ENCODE measurements around the gene ZBTB7C. TPM values are rescaled to one million over a fixed set of nuclear protein-coding genes. Genes with fewer than 3 reads are reported as not detected.

Gene ZBTB7C
- total RNA-seq, 1 donor from 2014 or later, result 0.57 TPM

DNA sequence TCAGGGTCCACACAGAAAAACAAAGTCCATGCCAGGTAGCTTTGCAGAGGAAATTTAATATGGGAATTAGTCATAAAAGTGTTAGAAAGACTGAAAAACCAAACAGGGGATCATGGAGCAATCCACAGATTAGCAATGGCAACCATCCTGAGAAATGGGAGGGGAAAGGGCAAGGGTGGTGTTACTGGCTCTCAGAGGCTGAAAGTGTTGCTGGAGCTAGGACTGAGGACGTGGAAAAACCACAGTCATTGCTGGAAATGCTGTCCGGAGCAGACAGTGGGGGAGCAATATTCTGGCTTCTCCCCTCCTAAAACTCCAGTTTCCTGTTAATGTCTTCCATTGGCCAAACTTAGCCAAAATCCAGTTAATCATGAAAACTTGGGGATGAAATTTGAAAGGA is 172.4 kb downstream of the ZBTB7C start:
- H3K36me3 Mint-ChIP-seq (ENCODE audit: insufficient read depth), result no peaks in the 10 kb centered on the region
- H3K27ac Mint-ChIP-seq, result no peak overlapping the region
- H3K9me3 Mint-ChIP-seq (ENCODE audit: low read depth), result peaks cover 13% of the 10 kb centered on the region

DNA sequence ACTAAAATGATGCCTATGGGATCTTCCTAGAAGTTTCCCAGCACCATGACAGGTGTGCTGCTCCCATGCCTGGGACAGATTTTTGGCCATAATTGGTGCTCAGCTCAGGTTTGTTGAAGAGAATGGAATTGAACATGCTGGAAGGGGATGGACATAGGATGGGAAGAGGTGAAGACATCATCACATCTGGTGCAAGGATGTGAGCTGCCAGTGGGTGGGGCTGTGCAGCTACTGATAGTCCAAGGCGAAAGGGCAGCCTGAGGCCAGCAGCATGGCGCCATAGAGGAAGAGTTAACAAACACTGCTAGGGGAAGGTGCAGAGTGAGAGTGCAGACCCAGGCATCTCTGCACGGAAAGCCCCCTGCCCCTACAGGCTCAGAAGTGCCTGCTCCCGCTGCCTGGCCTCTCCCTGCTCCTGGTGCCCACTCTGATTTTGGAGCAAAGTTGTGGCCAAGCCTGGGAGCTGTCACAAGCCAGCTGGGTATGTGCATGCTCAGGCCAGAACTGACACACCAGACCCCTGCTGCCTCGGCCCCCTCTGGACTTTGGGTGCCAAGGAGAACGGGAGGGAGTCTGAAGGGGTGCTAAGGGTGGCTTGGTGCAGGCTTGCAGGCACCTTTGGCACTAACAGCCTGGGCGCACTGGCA is 178.6 kb downstream of the ZBTB7C start:
- peaks cover 12% of the 10 kb centered on the region for H3K27me3 Mint-ChIP-seq
- H3K4me3 Mint-ChIP-seq (ENCODE audit: low read depth), result no peak overlapping the region
- peak; percentile 62 for DNase-seq (ENCODE audit: low spot score, unreplicated experiment)
- H3K27ac Mint-ChIP-seq, result no peak overlapping the region
- no peaks in the 10 kb centered on the region for H3K9me3 Mint-ChIP-seq (ENCODE audit: low read depth)
- H3K36me3 Mint-ChIP-seq (ENCODE audit: insufficient read depth), result no peaks in the 10 kb centered on the region
- peak; percentile 77 for TF ChIP-seq CTCF (IDR thresholded peaks at IDR 0.05; ENCODE audit: unreplicated experiment)
- peaks cover 2% of the 10 kb centered on the region for H3K4me1 Mint-ChIP-seq (ENCODE audit: low read depth)

More for the DNA sequence above, 172.4 kb downstream of the ZBTB7C start:
- no peak overlapping the region for H3K4me3 Mint-ChIP-seq (ENCODE audit: low read depth)
- DNase-seq (ENCODE audit: low spot score, unreplicated experiment), result no peak
- H3K4me1 Mint-ChIP-seq (ENCODE audit: low read depth), result no peaks in the 10 kb centered on the region
- H3K27me3 Mint-ChIP-seq, result peaks cover 3% of the 10 kb centered on the region
- no peak for TF ChIP-seq CTCF (IDR thresholded peaks at IDR 0.05; ENCODE audit: unreplicated experiment)

GRCh38 chr18:48229552-48229981 is 179.6 kb downstream of the ZBTB7C start:
- no peak overlapping the region for H3K4me3 Mint-ChIP-seq (ENCODE audit: low read depth)
- TF ChIP-seq CTCF (IDR thresholded peaks at IDR 0.05; ENCODE audit: unreplicated experiment), result no peak
- no peak for DNase-seq (ENCODE audit: low spot score, unreplicated experiment)
- H3K27me3 Mint-ChIP-seq, result peaks cover 12% of the 10 kb centered on the region
- no peaks in the 10 kb centered on the region for H3K9me3 Mint-ChIP-seq (ENCODE audit: low read depth)
- H3K4me1 Mint-ChIP-seq (ENCODE audit: low read depth), result peaks cover 2% of the 10 kb centered on the region
- H3K36me3 Mint-ChIP-seq (ENCODE audit: insufficient read depth), result no peaks in the 10 kb centered on the region
- H3K27ac Mint-ChIP-seq, result no peak overlapping the region

DNA sequence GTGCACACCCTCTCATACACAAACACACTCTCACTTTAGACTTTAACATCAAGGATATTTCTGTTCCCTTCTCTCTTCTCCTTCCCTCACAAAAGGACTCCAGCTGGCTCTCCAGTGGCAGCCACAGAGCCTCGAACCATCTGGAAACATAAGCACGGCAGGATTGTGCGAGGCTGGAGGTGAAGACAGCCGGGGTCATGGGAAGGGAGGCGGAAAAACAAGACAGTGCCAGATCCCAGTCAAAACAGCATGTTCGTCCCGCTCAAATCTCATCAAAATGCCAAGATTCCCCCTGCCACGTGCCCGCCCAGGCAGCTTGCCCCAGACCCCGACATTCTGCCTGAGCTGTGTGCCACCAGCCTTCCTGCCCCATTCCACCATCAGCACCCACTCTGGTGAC is 180.3 kb downstream of the ZBTB7C start:
- H3K4me3 Mint-ChIP-seq (ENCODE audit: low read depth), result no peak overlapping the region
- no peaks in the 10 kb centered on the region for H3K9me3 Mint-ChIP-seq (ENCODE audit: low read depth)
- H3K27ac Mint-ChIP-seq, result no peak overlapping the region

DNA sequence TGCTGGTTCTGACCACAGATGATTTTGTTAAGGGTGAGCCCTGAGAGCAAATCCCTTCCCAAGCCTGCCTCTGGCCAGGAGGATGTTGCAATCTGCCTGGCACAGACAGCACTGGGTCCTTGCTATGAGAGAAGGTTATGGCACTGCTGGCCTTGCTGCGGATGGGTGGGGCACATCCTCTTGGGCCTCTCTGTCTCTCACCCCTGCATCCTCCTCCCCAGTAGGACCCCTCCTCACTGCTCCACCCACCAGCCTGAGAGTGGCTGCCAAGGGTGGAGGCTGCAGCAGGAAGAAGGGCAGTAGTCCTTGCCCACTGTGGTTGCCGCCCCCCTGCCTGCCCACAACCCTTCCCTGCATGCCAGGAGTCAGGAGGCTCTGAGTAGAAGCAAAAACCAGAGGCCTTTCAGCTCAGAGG is 180.9 kb downstream of the ZBTB7C start:
- Mint-ChIP-seq H3K4me3 (ENCODE audit: low read depth) (no peak overlapping the region), H3K4me1 (ENCODE audit: low read depth) (peaks cover 2% of the 10 kb centered on the region), H3K9me3 (ENCODE audit: low read depth) (no peaks in the 10 kb centered on the region), H3K27me3 (peaks cover 12% of the 10 kb centered on the region), H3K36me3 (ENCODE audit: insufficient read depth) (no peaks in the 10 kb centered on the region), H3K27ac (no peak overlapping the region)
- no peak for DNase-seq (ENCODE audit: low spot score, unreplicated experiment)
- no peak for TF ChIP-seq CTCF (IDR thresholded peaks at IDR 0.05; ENCODE audit: unreplicated experiment)

More for the DNA sequence above, 180.3 kb downstream of the ZBTB7C start:
- no peak for DNase-seq (ENCODE audit: low spot score, unreplicated experiment)
- no peak for TF ChIP-seq CTCF (IDR thresholded peaks at IDR 0.05; ENCODE audit: unreplicated experiment)
- H3K4me1 Mint-ChIP-seq (ENCODE audit: low read depth), result peaks cover 2% of the 10 kb centered on the region
- H3K27me3 Mint-ChIP-seq, result peaks cover 12% of the 10 kb centered on the region
- no peaks in the 10 kb centered on the region for H3K36me3 Mint-ChIP-seq (ENCODE audit: insufficient read depth)

Data from progenitor cell of endocrine pancreas (in vitro differentiated cells).